H9 (cell line): ENCODE measurements around the gene CCDC9B. TPM values are rescaled to one million over a fixed set of nuclear protein-coding genes. Genes with fewer than 3 reads are reported as not detected.

ENCODE experiments used
- DNase-seq: peaks from one replicate; pipeline ENCODE4 v3.0.0-alpha.2; 2017
- H2AFZ ChIP-seq: one replicate; pipeline ENCODE4 v1.6.1; 2013; ENCODE audit warnings: mild to moderate bottlenecking, low read length, control low read depth, moderate library complexity
- H2AK5ac ChIP-seq: 2 replicates; pipeline ENCODE4 v1.6.1; 2013; ENCODE audit warnings: low read length, control low read depth, mixed read lengths; ENCODE audit not compliant: insufficient read length
- H2BK120ac ChIP-seq: one replicate; pipeline ENCODE4 v1.6.1; 2013; ENCODE audit warnings: low read depth, mild to moderate bottlenecking, low read length, control low read depth, inconsistent platforms; ENCODE audit not compliant: poor library complexity, severe bottlenecking
- H2BK12ac ChIP-seq: 2 replicates; pipeline ENCODE4 v1.6.1; 2013; ENCODE audit warnings: low read length, control low read depth, mixed read lengths, low read depth; ENCODE audit not compliant: insufficient read length
- H2BK15ac ChIP-seq: 2 replicates; pipeline ENCODE4 v1.6.1; 2013; ENCODE audit warnings: low read depth, low read length, control low read depth
- H2BK20ac ChIP-seq: one replicate; pipeline ENCODE4 v1.6.1; 2013; ENCODE audit warnings: low read depth, mild to moderate bottlenecking, low read length, control low read depth, inconsistent platforms; ENCODE audit not compliant: poor library complexity, severe bottlenecking
- H2BK5ac ChIP-seq: 2 replicates; pipeline ENCODE4 v1.6.1; 2013; ENCODE audit warnings: low read length, control low read depth, mixed read lengths; ENCODE audit not compliant: insufficient read length
- H3K14ac ChIP-seq: 2 replicates; pipeline ENCODE4 v1.6.1; 2013; ENCODE audit warnings: low read length, control low read depth; ENCODE audit not compliant: insufficient read depth
- H3K18ac ChIP-seq: 2 replicates; pipeline ENCODE4 v1.6.1; 2013; ENCODE audit warnings: low read depth, mild to moderate bottlenecking, mixed read lengths, low read length, control low read depth; ENCODE audit not compliant: insufficient read length
- H3K23ac ChIP-seq: 2 replicates; pipeline ENCODE4 v1.6.1; 2013; ENCODE audit warnings: low read length, control low read depth, mixed read lengths, low read depth; ENCODE audit not compliant: insufficient read length
- H3K23me2 ChIP-seq: 2 replicates; pipeline ENCODE4 v1.6.1; 2013; ENCODE audit warnings: low read depth, mild to moderate bottlenecking, mixed read lengths, low read length, control low read depth; ENCODE audit not compliant: insufficient read length, poor library complexity, severe bottlenecking
- H3K27ac ChIP-seq: 2 replicates; pipeline ENCODE4 v1.5.1; 2013; ENCODE audit warnings: low read length, control low read depth, mixed read lengths, low read depth; ENCODE audit not compliant: insufficient read length
- H3K27me3 ChIP-seq: 2 replicates; pipeline ENCODE4 v1.6.1; 2013; ENCODE audit warnings: low read length, control low read depth, inconsistent platforms; ENCODE audit not compliant: insufficient read depth
- H3K4ac ChIP-seq: 2 replicates; pipeline ENCODE4 v1.6.1; 2013; ENCODE audit warnings: low read depth, mild to moderate bottlenecking, control low read depth, inconsistent platforms, low read length, moderate library complexity
- H3K4me1 ChIP-seq: 2 replicates; pipeline ENCODE4 v1.6.1; 2013; ENCODE audit warnings: low read length, control low read depth, inconsistent platforms; ENCODE audit not compliant: insufficient read depth
- H3K4me2 ChIP-seq: 2 replicates; pipeline ENCODE4 v1.6.1; 2013; ENCODE audit warnings: low read length, control low read depth, mixed read lengths; ENCODE audit not compliant: insufficient read length, insufficient read depth
- H3K56ac ChIP-seq: 2 replicates; pipeline ENCODE4 v1.6.1; 2013; ENCODE audit warnings: low read depth, mild to moderate bottlenecking, mixed read lengths, low read length, control low read depth; ENCODE audit not compliant: insufficient read length
- H3K79me1 ChIP-seq: 2 replicates; pipeline ENCODE4 v1.6.1; 2013; ENCODE audit warnings: low read depth, mild to moderate bottlenecking, moderate library complexity, low read length, control low read depth, inconsistent platforms; ENCODE audit not compliant: insufficient read depth, poor library complexity, severe bottlenecking
- H3K79me2 ChIP-seq: 2 replicates; pipeline ENCODE4 v1.6.1; 2013; ENCODE audit warnings: low read length, control low read depth, inconsistent platforms; ENCODE audit not compliant: insufficient read depth
- H3K9ac ChIP-seq: 2 replicates; pipeline ENCODE4 v1.6.1; 2013; ENCODE audit warnings: low read length, control low read depth, mixed read lengths; ENCODE audit not compliant: insufficient read length; ENCODE audit errors: extremely low read depth
- H3K9me3 ChIP-seq: one replicate; pipeline ENCODE4 v1.6.1; 2013; ENCODE audit warnings: low read depth, low read length, inconsistent platforms; ENCODE audit not compliant: control insufficient read depth
- H3T11ph ChIP-seq: one replicate; pipeline ENCODE4 v1.6.1; 2013; ENCODE audit warnings: mild to moderate bottlenecking, low read length, control low read depth, inconsistent platforms
- H4K20me1 ChIP-seq: one replicate; pipeline ENCODE4 v1.6.1; 2013; ENCODE audit not compliant: control insufficient read depth, insufficient read length, insufficient read depth
- H4K5ac ChIP-seq: 2 replicates; pipeline ENCODE4 v1.6.1; 2013; ENCODE audit warnings: low read depth, mild to moderate bottlenecking, mixed read lengths, low read length, control low read depth; ENCODE audit not compliant: insufficient read length
- H4K8ac ChIP-seq: replicated peaks from 2 replicates; pipeline ENCODE4 v1.6.1; 2013; ENCODE audit warnings: low read length, control low read depth, mixed read lengths, low read depth; ENCODE audit not compliant: insufficient read length
- H4K91ac ChIP-seq: 2 replicates; pipeline ENCODE4 v1.6.1; 2013; ENCODE audit warnings: low read depth, mild to moderate bottlenecking, moderate library complexity, mixed read lengths, low read length, control low read depth; ENCODE audit not compliant: insufficient read length
- H3K27ac Mint-ChIP-seq, 3 experiments: 2 replicates in 2 of 3; 3 replicates in 1 of 3; pipeline ENCODE4 v1.8.0; 2020 to 2021; ENCODE audit warnings: mixed read lengths in 3 of 3, mild to moderate bottlenecking in 1 of 3, moderate library complexity in 1 of 3
- H3K27me3 Mint-ChIP-seq: 2 replicates; pipeline ENCODE4 v1.8.0; 2021; ENCODE audit warnings: low read depth, mild to moderate bottlenecking, moderate library complexity, mixed read lengths
- H3K36me3 Mint-ChIP-seq, 3 experiments: 2 replicates in 2 of 3; 3 replicates in 1 of 3; pipeline ENCODE4 v1.8.0; 2020 to 2021; ENCODE audit warnings: low read depth in 3 of 3, mixed read lengths in 3 of 3; ENCODE audit not compliant: insufficient read depth in 1 of 3
- H3K4me1 Mint-ChIP-seq, 2 experiments: 2 replicates each; pipeline ENCODE4 v1.8.0; 2020; ENCODE audit warnings: mixed read lengths in 2 of 2
- H3K4me3 Mint-ChIP-seq, 2 experiments: 2 replicates in 1 of 2; 3 replicates in 1 of 2; pipeline ENCODE4 v1.8.0; 2020 to 2021; ENCODE audit warnings: mild to moderate bottlenecking in 2 of 2, mixed read lengths in 2 of 2, moderate library complexity in 1 of 2
- H3K9me3 Mint-ChIP-seq, 2 experiments: 2 replicates in 1 of 2; 3 replicates in 1 of 2; pipeline ENCODE4 v1.8.0; 2020; ENCODE audit warnings: mild to moderate bottlenecking in 2 of 2, mixed read lengths in 2 of 2, moderate library complexity in 1 of 2
- CTCF ChIP-seq: fragments of 200-600 bp; sonication (generic); conservative IDR thresholded peaks from 3 replicates; pipeline ENCODE4 v1.8.0; 2021; ENCODE audit warnings: antibody characterized with exemption, mild to moderate bottlenecking
- WGBS: extraction: QIAGEN DNeasy Blood & Tissue Kit; methylation state at CpG from one replicate; pipeline ENCODE4 v1.1.7; 2013; ENCODE audit warnings: missing lambda C conversion rate, low lambda C conversion rate, mixed read lengths; ENCODE audit not compliant: insufficient read length; ENCODE audit errors: extremely low coverage; 5-methylcytosine and 5-hydroxymethylcytosine counted together
- total RNA-seq: library from RNA; stranded (reverse); gene quantifications from 2 replicates; pipeline ENCODE4 v1.2.1, GENCODE V29; 2021

CCDC9B gene
- total RNA-seq, 1 experiment from 2014 or later, result 0.48 TPM

GRCh38 chr15:40302981-40303380 lies 37.8 kb downstream of the CCDC9B start:
- Histone ChIP-seq H3K23ac (no peak overlapping the region), H3K4ac (no peak overlapping the region), H2BK20ac (no peak overlapping the region), H2BK12ac (no peak overlapping the region), H4K91ac (no peak overlapping the region), H3K4me2 (no peak overlapping the region), H2BK120ac (no peak overlapping the region), H3K14ac (no peak overlapping the region), H2BK15ac (no peak overlapping the region), H3K23me2 (no peaks in the 10 kb centered on the region), H3K9me3 (no peaks in the 10 kb centered on the region), H2BK5ac (no peak overlapping the region), H3K56ac (no peak overlapping the region), H4K8ac (no peak overlapping the region), H4K5ac (no peak overlapping the region), H3K9ac (no peak overlapping the region), H3K18ac (no peak overlapping the region), H3K4me1 (peaks cover 5% of the 10 kb centered on the region; the same call in 1 of the 2 replicates), H4K20me1 (no peaks in the 10 kb centered on the region), H3K79me1 (no peaks in the 10 kb centered on the region), H3K79me2 (no peaks in the 10 kb centered on the region), H3K27ac (no peak overlapping the region), H3K27me3 (no peaks in the 10 kb centered on the region), H3T11ph (no peak overlapping the region), H2AK5ac (no peak overlapping the region), H2AFZ (no peak overlapping the region)
- peaks cover 2 to 16% (median 5%) of the 10 kb centered on the region in 3 experiments; a peak in 5 of 7 replicates for H3K36me3 Mint-ChIP-seq
- H3K4me1 Mint-ChIP-seq, result peaks cover 22 to 30% of the 10 kb centered on the region in 2 experiments
- no CpG with 5 or more reads among the region's 11 CpGs for WGBS
- peaks cover 15% of the 10 kb centered on the region in 2 experiments for H3K9me3 Mint-ChIP-seq
- no peak overlapping the region for H3K4me3 Mint-ChIP-seq
- TF ChIP-seq CTCF, result no peak
- no peak for DNase-seq
- H3K27ac Mint-ChIP-seq, result no peak overlapping the region
- peaks cover 13% of the 10 kb centered on the region for H3K27me3 Mint-ChIP-seq
